Measurements from ENCODE around the gene ARHGEF17.
"Not testable (repeated sequence)": the region's sequence is repeated elsewhere in the genome, so short reads cannot be mapped to it uniquely, and the experiment has no call there.

ARHGEF17 gene

GRCh38 chr11:73268671-73269271, 39.3 kb upstream of the ARHGEF17 start:
- H3K4me3 ChIP-seq (ENCODE audit: low read length) = no peak overlapping the region
- peaks cover 33% of the 10 kb centered on the region for H3K27me3 ChIP-seq (ENCODE audit: control insufficient read depth, insufficient read depth, low read length)
- H3K4me2 ChIP-seq (ENCODE audit: low read length) = no peak overlapping the region
- H3K9ac ChIP-seq (ENCODE audit: low read depth, low read length) = no peak overlapping the region
- H3K36me3 ChIP-seq (ENCODE audit: insufficient read depth, low read length) = no peaks in the 10 kb centered on the region
- no peaks in the 10 kb centered on the region for H3K9me3 ChIP-seq (replicated peaks; ENCODE audit: low read length)
- peaks cover 17% of the 10 kb centered on the region for H3K4me1 ChIP-seq (ENCODE audit: control insufficient read depth, insufficient read depth, low read length)

DNA sequence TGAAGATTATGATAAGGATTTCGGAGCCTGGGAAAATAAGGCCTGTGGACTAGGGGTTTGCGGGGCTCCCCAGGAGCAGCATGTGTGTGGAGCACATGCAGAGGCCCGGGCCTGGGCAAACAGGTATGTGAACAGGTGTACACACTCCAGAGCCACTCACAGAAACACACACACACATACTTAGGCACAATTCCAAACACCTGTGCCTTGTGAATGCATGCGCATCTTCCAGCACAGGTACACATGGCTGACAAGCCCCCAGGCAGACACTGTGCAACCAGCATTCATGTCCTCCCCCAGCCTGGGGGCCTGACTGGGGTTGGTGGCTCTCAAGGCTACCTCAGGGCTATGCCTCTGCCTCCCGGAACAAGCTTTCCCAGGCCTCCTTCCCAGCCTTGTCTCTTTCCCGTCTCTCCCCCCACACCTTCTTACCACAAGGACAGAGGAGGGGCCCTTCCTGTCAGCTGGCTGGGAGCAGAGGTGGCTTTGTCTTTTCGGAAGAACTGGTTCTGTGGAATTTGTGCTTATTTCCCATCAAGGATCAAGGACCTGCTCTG, 38.5 kb upstream of the ARHGEF17 start:
- Histone ChIP-seq H3K4me3 (ENCODE audit: low read length) (no peak overlapping the region), H3K9me3 (replicated peaks; ENCODE audit: low read length) (no peaks in the 10 kb centered on the region), H3K4me2 (ENCODE audit: low read length) (no peak overlapping the region), H3K9ac (ENCODE audit: low read depth, low read length) (no peak overlapping the region), H3K36me3 (ENCODE audit: insufficient read depth, low read length) (no peaks in the 10 kb centered on the region), H3K27me3 (ENCODE audit: control insufficient read depth, insufficient read depth, low read length) (peaks cover 36% of the 10 kb centered on the region), H3K4me1 (ENCODE audit: control insufficient read depth, insufficient read depth, low read length) (peaks cover 17% of the 10 kb centered on the region)

- Histone ChIP-seq H3K4me2 (ENCODE audit: low read length) (no peak overlapping the region), H3K9ac (ENCODE audit: low read depth, low read length) (no peak overlapping the region), H3K4me1 (ENCODE audit: control insufficient read depth, insufficient read depth, low read length) (peaks cover 17% of the 10 kb centered on the region), H3K27me3 (ENCODE audit: control insufficient read depth, insufficient read depth, low read length) (peaks cover 37% of the 10 kb centered on the region), H3K9me3 (replicated peaks; ENCODE audit: low read length) (no peaks in the 10 kb centered on the region), H3K4me3 (ENCODE audit: low read length) (no peak overlapping the region), H3K36me3 (ENCODE audit: insufficient read depth, low read length) (no peaks in the 10 kb centered on the region)
Measured at GRCh38 chr11:73270016-73270854, 37.8 kb upstream of the ARHGEF17 start.

GRCh38 chr11:73270855-73271477, 37.1 kb upstream of the ARHGEF17 start:
- H3K4me2 ChIP-seq (ENCODE audit: low read length) = no peak overlapping the region
- H3K9me3 ChIP-seq (replicated peaks; ENCODE audit: low read length) = no peaks in the 10 kb centered on the region

GRCh38 chr11:73271478-73271865, 36.6 kb upstream of the ARHGEF17 start:
- H3K36me3 ChIP-seq (ENCODE audit: insufficient read depth, low read length); H3K4me2 ChIP-seq (ENCODE audit: low read length); H3K4me3 ChIP-seq (ENCODE audit: low read length); H3K9ac ChIP-seq (ENCODE audit: low read depth, low read length); H3K9me3 ChIP-seq (replicated peaks; ENCODE audit: low read length); H3K4me1 ChIP-seq (ENCODE audit: control insufficient read depth, insufficient read depth, low read length): not testable (repeated sequence)
- H3K27me3 ChIP-seq (ENCODE audit: control insufficient read depth, insufficient read depth, low read length) = peaks cover 33% of the 10 kb centered on the region

More at GRCh38 chr11:73270855-73271477, 37.1 kb upstream of the ARHGEF17 start:
- H3K4me3 ChIP-seq (ENCODE audit: low read length) = no peak overlapping the region
- H3K36me3 ChIP-seq (ENCODE audit: insufficient read depth, low read length) = no peaks in the 10 kb centered on the region
- no peak overlapping the region for H3K9ac ChIP-seq (ENCODE audit: low read depth, low read length)
- peaks cover 11% of the 10 kb centered on the region for H3K4me1 ChIP-seq (ENCODE audit: control insufficient read depth, insufficient read depth, low read length)
- peaks cover 38% of the 10 kb centered on the region for H3K27me3 ChIP-seq (ENCODE audit: control insufficient read depth, insufficient read depth, low read length)

DNA sequence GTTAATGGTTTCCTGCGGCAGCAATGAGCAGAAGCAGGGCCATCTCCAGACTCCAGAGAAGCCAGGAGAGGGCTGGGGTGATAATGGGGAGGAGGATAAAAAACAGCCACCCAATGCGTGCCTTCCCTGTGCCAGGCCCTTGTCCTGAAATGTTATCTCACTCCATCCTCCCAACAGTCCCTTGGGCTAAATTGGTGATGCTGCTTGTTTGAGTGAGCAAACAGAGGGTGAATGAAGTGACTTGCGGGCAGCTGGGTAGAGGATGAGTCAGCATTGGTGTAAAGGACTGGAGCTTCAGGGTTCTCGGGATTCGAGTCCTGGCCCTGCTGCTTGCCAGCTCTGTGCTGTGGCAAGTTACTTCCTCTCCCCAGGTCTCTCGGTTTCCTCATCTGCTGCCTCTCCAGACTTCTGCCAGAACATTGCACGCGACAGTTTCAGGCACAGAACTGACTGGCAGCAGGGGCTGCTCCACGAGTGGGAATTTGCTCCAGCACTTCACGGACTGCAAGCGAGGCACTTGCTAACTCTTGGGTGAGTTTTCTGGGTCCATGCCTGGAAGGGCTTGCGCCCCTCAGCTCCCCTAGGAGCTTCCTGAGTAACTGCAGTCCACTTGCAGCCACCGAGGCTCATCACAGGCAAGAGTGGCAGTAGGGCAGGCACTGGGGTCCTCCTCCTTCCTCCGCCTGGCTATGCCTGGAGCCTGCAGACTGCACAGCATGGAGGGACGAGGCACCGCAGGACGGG, 36.0 kb upstream of the ARHGEF17 start, which contains the start of gene P2RY6:
P2RY6 (plus strand) TSS at position 403 of the 744 bp plus-strand sequence. CDS start 24,181 bp downstream, outside the sequence.
- Histone ChIP-seq H3K4me2 (ENCODE audit: low read length) (no peak within 1 kb of the TSS), H3K27me3 (ENCODE audit: control insufficient read depth, insufficient read depth, low read length) (peaks cover 28% of the 10 kb centered on the region), H3K9ac (ENCODE audit: low read depth, low read length) (no peak within 1 kb of the TSS), H3K4me1 (ENCODE audit: control insufficient read depth, insufficient read depth, low read length) (peaks cover under 1% of the 10 kb centered on the region), H3K9me3 (replicated peaks; ENCODE audit: low read length) (no peaks in the 10 kb centered on the region), H3K4me3 (ENCODE audit: low read length) (no peak within 1 kb of the TSS), H3K36me3 (ENCODE audit: insufficient read depth, low read length) (no peaks in the 10 kb centered on the region)

- Histone ChIP-seq H3K4me1 (ENCODE audit: control insufficient read depth, insufficient read depth, low read length) (no peaks in the 10 kb centered on the region), H3K9me3 (replicated peaks; ENCODE audit: low read length) (no peaks in the 10 kb centered on the region), H3K9ac (ENCODE audit: low read depth, low read length) (no peak overlapping the region), H3K27me3 (ENCODE audit: control insufficient read depth, insufficient read depth, low read length) (peaks cover 23% of the 10 kb centered on the region), H3K4me2 (ENCODE audit: low read length) (no peak overlapping the region), H3K4me3 (ENCODE audit: low read length) (no peak overlapping the region), H3K36me3 (ENCODE audit: insufficient read depth, low read length) (no peaks in the 10 kb centered on the region)
Measured at GRCh38 chr11:73272680-73273038, 35.4 kb upstream of the ARHGEF17 start.

DNA sequence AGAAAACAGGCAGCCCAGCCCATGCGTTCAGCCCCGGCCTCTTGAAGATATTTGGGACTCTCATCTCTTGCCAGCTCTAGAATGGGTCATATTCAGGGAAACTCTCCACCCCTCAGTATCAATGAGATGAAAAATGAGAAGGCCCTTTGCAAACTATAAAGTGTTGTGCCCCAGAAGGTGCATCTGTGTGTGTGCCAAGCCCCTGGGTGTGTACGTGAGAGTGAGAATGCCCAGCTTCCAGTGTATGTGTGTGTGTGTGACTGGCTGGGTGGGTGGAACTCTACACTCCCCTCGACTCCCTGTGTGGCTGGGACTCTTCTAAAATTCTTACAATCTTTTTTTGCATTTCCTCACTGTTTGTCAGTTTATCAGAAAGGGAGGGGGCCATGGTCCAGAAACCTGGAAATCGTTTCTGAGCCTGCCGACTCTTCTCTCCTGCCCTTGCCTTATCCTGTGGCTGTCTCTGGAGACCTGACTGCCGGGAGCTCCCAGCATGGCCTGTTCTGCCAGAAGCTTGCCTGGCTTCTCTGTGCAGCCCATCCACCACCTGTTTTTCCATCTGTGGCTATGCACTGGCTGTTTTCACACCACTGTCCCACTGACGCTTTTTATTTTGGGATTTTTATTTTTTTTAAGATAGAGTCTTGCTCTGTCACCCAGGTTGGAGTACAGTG, 34.7 kb upstream of the ARHGEF17 start:
- H3K9ac ChIP-seq (ENCODE audit: low read depth, low read length) = no peak overlapping the region
- H3K4me1 ChIP-seq (ENCODE audit: control insufficient read depth, insufficient read depth, low read length) = no peaks in the 10 kb centered on the region
- no peak overlapping the region for H3K4me2 ChIP-seq (ENCODE audit: low read length)
- no peaks in the 10 kb centered on the region for H3K36me3 ChIP-seq (ENCODE audit: insufficient read depth, low read length)
- no peak overlapping the region for H3K4me3 ChIP-seq (ENCODE audit: low read length)
- H3K9me3 ChIP-seq (replicated peaks; ENCODE audit: low read length) = no peaks in the 10 kb centered on the region
- H3K27me3 ChIP-seq (ENCODE audit: control insufficient read depth, insufficient read depth, low read length) = peaks cover 23% of the 10 kb centered on the region

DNA sequence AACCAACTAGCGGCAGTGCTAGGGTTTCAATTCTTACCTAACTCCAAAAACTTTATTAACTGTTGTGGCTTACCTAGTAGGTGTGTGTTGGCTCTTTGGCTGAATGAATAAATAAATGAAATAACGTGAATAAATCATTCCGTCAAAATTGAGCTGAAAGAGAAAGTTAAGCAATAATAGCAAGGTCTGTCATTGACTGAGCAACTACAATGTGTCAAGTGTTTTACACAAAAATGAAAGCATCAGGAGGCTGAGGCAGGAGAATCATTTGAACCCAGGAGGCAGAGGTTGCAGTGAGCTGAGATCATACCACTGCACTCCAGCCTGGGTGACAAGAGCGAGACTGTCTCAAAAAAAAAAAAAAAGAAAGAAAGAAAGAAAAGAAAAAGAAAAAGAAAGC, 33.9 kb upstream of the ARHGEF17 start:
- H3K4me2 ChIP-seq (ENCODE audit: low read length); H3K9ac ChIP-seq (ENCODE audit: low read depth, low read length); H3K9me3 ChIP-seq (replicated peaks; ENCODE audit: low read length); H3K4me3 ChIP-seq (ENCODE audit: low read length); H3K4me1 ChIP-seq (ENCODE audit: control insufficient read depth, insufficient read depth, low read length); H3K36me3 ChIP-seq (ENCODE audit: insufficient read depth, low read length): not testable (repeated sequence)
- H3K27me3 ChIP-seq (ENCODE audit: control insufficient read depth, insufficient read depth, low read length) = peaks cover 17% of the 10 kb centered on the region

DNA sequence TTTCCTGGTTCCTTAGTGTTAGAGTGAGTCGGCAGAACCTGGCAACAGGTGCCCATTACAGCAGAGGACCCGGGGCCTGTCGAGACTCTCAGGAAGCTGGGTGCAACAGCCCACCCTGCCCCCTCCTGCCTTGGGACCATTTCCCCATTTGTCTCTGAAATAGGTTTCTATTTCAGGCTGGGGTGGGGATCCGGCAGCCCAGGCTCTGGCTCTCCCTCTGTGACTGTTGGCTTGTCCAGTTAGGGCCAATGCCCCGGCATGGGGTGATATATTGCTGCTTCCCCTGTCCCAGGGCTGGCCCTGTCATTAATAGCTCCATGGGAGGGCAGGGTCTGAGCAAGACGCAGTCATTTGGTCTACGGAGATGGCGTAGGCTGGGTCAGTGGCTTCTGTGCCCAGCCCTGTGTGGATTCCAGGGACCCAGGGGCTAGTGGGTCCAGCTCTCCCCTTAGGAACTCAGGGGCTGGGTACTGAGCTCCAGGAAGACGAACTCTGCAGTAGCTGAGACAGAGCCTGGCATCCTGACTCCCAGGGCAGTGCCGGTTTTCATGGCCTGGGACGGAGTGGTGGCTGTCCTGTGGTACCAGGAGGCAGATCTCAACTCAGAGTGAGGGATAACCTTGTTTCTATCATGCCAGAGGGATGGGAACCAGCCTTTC, 33.2 kb upstream of the ARHGEF17 start:
- H3K27me3 ChIP-seq (ENCODE audit: control insufficient read depth, insufficient read depth, low read length) = peaks cover 23% of the 10 kb centered on the region
- H3K36me3 ChIP-seq (ENCODE audit: insufficient read depth, low read length) = no peaks in the 10 kb centered on the region
- H3K9ac ChIP-seq (ENCODE audit: low read depth, low read length) = no peak overlapping the region
- no peaks in the 10 kb centered on the region for H3K4me1 ChIP-seq (ENCODE audit: control insufficient read depth, insufficient read depth, low read length)
- H3K9me3 ChIP-seq (replicated peaks; ENCODE audit: low read length) = no peaks in the 10 kb centered on the region
- H3K4me2 ChIP-seq (ENCODE audit: low read length) = no peak overlapping the region
- no peak overlapping the region for H3K4me3 ChIP-seq (ENCODE audit: low read length)

All from skeletal muscle satellite cell (primary cell).